Skin epidermis (tissue), 12 donors: ENCODE data around the gene ADAMTS17.

Experiments used
- H3K27ac ChIP-seq, 21 experiments: fragments of 200-600 bp; sonication (generic) in 11 of 21; one replicate each; pipeline ENCODE4 v1.5.0; 2020; ENCODE audit warnings: mild to moderate bottlenecking in 3 of 21, inconsistent platforms in 2 of 21, moderate library complexity in 2 of 21
- H3K4me3 ChIP-seq, 7 experiments: fragments of 200-600 bp; sonication (generic) in 2 of 7; one replicate each; pipeline ENCODE4 v1.5.0; 2020; ENCODE audit warnings: inconsistent platforms in 2 of 7, mild to moderate bottlenecking in 2 of 7, moderate library complexity in 1 of 7

ADAMTS17 gene

GRCh38 chr15:100002086-100002620 is 339.6 kb downstream of the ADAMTS17 start:
- no peak overlapping the region for H3K4me3 ChIP-seq
- no peak overlapping the region for H3K27ac ChIP-seq

GRCh38 chr15:100001405-100001804 is 340.4 kb downstream of the ADAMTS17 start:
- no peak overlapping the region for H3K27ac ChIP-seq
- H3K4me3 ChIP-seq: no peak overlapping the region

- Histone ChIP-seq H3K27ac (no peak overlapping the region), H3K4me3 (no peak overlapping the region)
Measured at GRCh38 chr15:99999282-100000070, 342.3 kb downstream of the ADAMTS17 start.

- H3K27ac ChIP-seq: no peak overlapping the region
- no peak overlapping the region for H3K4me3 ChIP-seq
Measured at GRCh38 chr15:99998661-99999101, 343.1 kb downstream of the ADAMTS17 start.

- Histone ChIP-seq H3K4me3 (no peak overlapping the region), H3K27ac (no peak overlapping the region)
Measured at GRCh38 chr15:99997112-99997651, 344.6 kb downstream of the ADAMTS17 start.

- H3K4me3 ChIP-seq: no peak overlapping the region
- H3K27ac ChIP-seq: no peak overlapping the region
Measured at GRCh38 chr15:99996660-99997059, 345.1 kb downstream of the ADAMTS17 start.

- no peak overlapping the region for H3K27ac ChIP-seq
- H3K4me3 ChIP-seq: no peak overlapping the region
Measured at GRCh38 chr15:99995543-99995942, 346.2 kb downstream of the ADAMTS17 start.

- Histone ChIP-seq H3K4me3 (no peak overlapping the region), H3K27ac (no peak overlapping the region)
Measured at GRCh38 chr15:99994849-99995248, 346.9 kb downstream of the ADAMTS17 start.

GRCh38 chr15:99993681-99994131 is 348.1 kb downstream of the ADAMTS17 start:
- Histone ChIP-seq H3K4me3 (no peak overlapping the region), H3K27ac (no peak overlapping the region)

GRCh38 chr15:99993262-99993661 is 348.5 kb downstream of the ADAMTS17 start:
- no peak overlapping the region for H3K27ac ChIP-seq
- no peak overlapping the region for H3K4me3 ChIP-seq

GRCh38 chr15:99992611-99993231 is 349.1 kb downstream of the ADAMTS17 start:
- Histone ChIP-seq H3K4me3 (no peak overlapping the region), H3K27ac (no peak overlapping the region)

GRCh38 chr15:99989095-99989494 is 352.7 kb downstream of the ADAMTS17 start:
- no peak overlapping the region for H3K4me3 ChIP-seq

GRCh38 chr15:99987701-99988100 is 354.1 kb downstream of the ADAMTS17 start:
- no peak overlapping the region for H3K27ac ChIP-seq
- no peak overlapping the region for H3K4me3 ChIP-seq

More at GRCh38 chr15:99989095-99989494, 352.7 kb downstream of the ADAMTS17 start:
- no peak overlapping the region for H3K27ac ChIP-seq

- no peak overlapping the region for H3K4me3 ChIP-seq
Measured at GRCh38 chr15:99987119-99987506, 354.7 kb downstream of the ADAMTS17 start.

GRCh38 chr15:99986297-99987118 is 355.3 kb downstream of the ADAMTS17 start:
- no peak overlapping the region for H3K27ac ChIP-seq
- H3K4me3 ChIP-seq: no peak overlapping the region

More at GRCh38 chr15:99987119-99987506, 354.7 kb downstream of the ADAMTS17 start:
- no peak overlapping the region for H3K27ac ChIP-seq

- no peak overlapping the region for H3K27ac ChIP-seq
- H3K4me3 ChIP-seq: no peak overlapping the region
Measured at GRCh38 chr15:99985878-99986277, 355.9 kb downstream of the ADAMTS17 start.

- Histone ChIP-seq H3K27ac (peak overlapping the region in 1 of 21 experiments; percentile 81), H3K4me3 (no peak overlapping the region)
Measured at GRCh38 chr15:99984491-99985243, 357.1 kb downstream of the ADAMTS17 start.

GRCh38 chr15:99983886-99984286 is 357.9 kb downstream of the ADAMTS17 start:
- Histone ChIP-seq H3K27ac (peak overlapping the region in 1 of 21 experiments; percentile 81), H3K4me3 (no peak overlapping the region)
